ENCODE data around the gene TPRN. TPM values are rescaled to one million over a fixed set of nuclear protein-coding genes. Genes with fewer than 3 reads are reported as not detected.

TPRN gene
- total and polyA plus RNA-seq, 9 donors: 0.68 to 18.4 (median 15.2) TPM

- Histone ChIP-seq H3K4me3 (no peak overlapping the region), H3K27ac (no peak overlapping the region), H3K4me1 (ENCODE audit: insufficient read depth) (peaks cover 23% of the 10 kb centered on the region), H3K36me3 (no peaks in the 10 kb centered on the region), H3K27me3 (no peaks in the 10 kb centered on the region), H3K9me3 (no peaks in the 10 kb centered on the region)
- WGBS, 3 donors: 74 to 79% (median 75%) methylated on average over 8 of the region's 8 CpGs
- intact Hi-C loops (cut with DNase I): no loop called here
- TF ChIP-seq EP300 (IDR thresholded peaks at IDR 0.05): no peak
- no peak for TF ChIP-seq CTCF (IDR thresholded peaks at IDR 0.05)
- no peak for DNase-seq
These were observed 2.4 kb upstream of the TPRN start for GRCh38 chr9:137202966-137203365.

- H3K27ac ChIP-seq: peak overlapping the region in 1 of 2 donors; percentile 16
- no peak for DNase-seq
- TF ChIP-seq POLR2A (IDR thresholded peaks at IDR 0.05): no peak
- TF ChIP-seq CTCF (IDR thresholded peaks at IDR 0.05): no peak
- no peak for TF ChIP-seq EP300 (IDR thresholded peaks at IDR 0.05)
- 10 to 14% (median 12%) methylated on average over 22 to 23 of the region's 23 CpGs for WGBS, 3 donors
- no peaks in the 10 kb centered on the region for H3K9me3 ChIP-seq
- peak overlapping the region; percentile 62 for H3K4me3 ChIP-seq
- no peaks in the 10 kb centered on the region for H3K36me3 ChIP-seq
- no peaks in the 10 kb centered on the region for H3K27me3 ChIP-seq
- intact Hi-C loops (cut with DNase I): no loop called here
- peaks cover 23% of the 10 kb centered on the region for H3K4me1 ChIP-seq (ENCODE audit: insufficient read depth)
These were observed 796 bp upstream of the TPRN start for GRCh38 chr9:137201205-137201868.

- Histone ChIP-seq H3K27ac (no peak overlapping the region), H3K4me1 (ENCODE audit: insufficient read depth) (peaks cover 17% of the 10 kb centered on the region)
These were observed 975 bp downstream of the TPRN start for GRCh38 chr9:137199411-137200121.

GRCh38 chr9:137198902-137199283, 1.6 kb downstream of the TPRN start:
- TF ChIP-seq CTCF (IDR thresholded peaks at IDR 0.05) (no peak), POLR2A (IDR thresholded peaks at IDR 0.05) (no peak), EP300 (IDR thresholded peaks at IDR 0.05) (no peak)
- Histone ChIP-seq H3K4me1 (ENCODE audit: insufficient read depth) (peaks cover 11% of the 10 kb centered on the region), H3K27ac (no peak overlapping the region), H3K27me3 (no peaks in the 10 kb centered on the region), H3K9me3 (no peaks in the 10 kb centered on the region), H3K36me3 (no peaks in the 10 kb centered on the region), H3K4me3 (no peak overlapping the region)
- DNase-seq: no peak
- 67 to 78% (median 68%) methylated on average over 11 of the region's 11 CpGs for WGBS, 3 donors
- intact Hi-C loops (cut with DNase I): no loop called here

More at GRCh38 chr9:137199411-137200121, 975 bp downstream of the TPRN start:
- H3K36me3 ChIP-seq: no peaks in the 10 kb centered on the region
- no peaks in the 10 kb centered on the region for H3K9me3 ChIP-seq
- TF ChIP-seq POLR2A (IDR thresholded peaks at IDR 0.05) (no peak), EP300 (IDR thresholded peaks at IDR 0.05) (no peak), CTCF (IDR thresholded peaks at IDR 0.05) (no peak)
- intact Hi-C loops (cut with DNase I): no loop called here
- H3K27me3 ChIP-seq: no peaks in the 10 kb centered on the region
- DNase-seq: peak in 1 of 5 donors; percentile 43
- peak overlapping the region; percentile 40 for H3K4me3 ChIP-seq
- WGBS, 3 donors: 3 to 6% (median 4%) methylated on average over 33 to 51 of the region's 51 CpGs
